ENCODE results near the gene RTP3.

DNA sequence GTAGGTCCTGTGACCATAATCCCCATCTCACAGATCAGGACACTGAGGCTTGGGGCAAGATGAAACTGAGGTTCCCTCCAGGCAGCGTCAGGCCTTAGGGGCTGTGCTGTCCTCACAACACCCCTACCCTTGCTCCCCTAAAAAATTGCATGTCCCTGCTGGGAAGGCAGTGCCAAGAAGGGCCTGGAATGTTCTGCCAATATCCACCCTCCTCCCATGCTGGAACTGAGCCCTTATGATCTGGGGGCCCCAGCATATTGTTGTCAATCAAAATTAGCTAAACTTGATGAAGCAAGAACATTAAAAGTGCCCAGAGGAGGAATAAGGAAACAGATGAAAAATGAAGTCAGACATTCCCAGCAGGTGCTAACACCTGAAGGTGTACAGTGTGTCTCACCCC lies 13.4 kb upstream of the RTP3 start:
- TF ChIP-seq EGR1 (IDR thresholded peaks at IDR 0.05), result no peak
- TF ChIP-seq TCF12 (IDR thresholded peaks at IDR 0.05; ENCODE audit: low read depth), result no peak
- no peak for TF ChIP-seq RAD21 (IDR thresholded peaks at IDR 0.05; ENCODE audit: low read depth)
- TF ChIP-seq TAF1 (IDR thresholded peaks at IDR 0.05; ENCODE audit: low read depth), result no peak
- TF ChIP-seq, protein P1, sequence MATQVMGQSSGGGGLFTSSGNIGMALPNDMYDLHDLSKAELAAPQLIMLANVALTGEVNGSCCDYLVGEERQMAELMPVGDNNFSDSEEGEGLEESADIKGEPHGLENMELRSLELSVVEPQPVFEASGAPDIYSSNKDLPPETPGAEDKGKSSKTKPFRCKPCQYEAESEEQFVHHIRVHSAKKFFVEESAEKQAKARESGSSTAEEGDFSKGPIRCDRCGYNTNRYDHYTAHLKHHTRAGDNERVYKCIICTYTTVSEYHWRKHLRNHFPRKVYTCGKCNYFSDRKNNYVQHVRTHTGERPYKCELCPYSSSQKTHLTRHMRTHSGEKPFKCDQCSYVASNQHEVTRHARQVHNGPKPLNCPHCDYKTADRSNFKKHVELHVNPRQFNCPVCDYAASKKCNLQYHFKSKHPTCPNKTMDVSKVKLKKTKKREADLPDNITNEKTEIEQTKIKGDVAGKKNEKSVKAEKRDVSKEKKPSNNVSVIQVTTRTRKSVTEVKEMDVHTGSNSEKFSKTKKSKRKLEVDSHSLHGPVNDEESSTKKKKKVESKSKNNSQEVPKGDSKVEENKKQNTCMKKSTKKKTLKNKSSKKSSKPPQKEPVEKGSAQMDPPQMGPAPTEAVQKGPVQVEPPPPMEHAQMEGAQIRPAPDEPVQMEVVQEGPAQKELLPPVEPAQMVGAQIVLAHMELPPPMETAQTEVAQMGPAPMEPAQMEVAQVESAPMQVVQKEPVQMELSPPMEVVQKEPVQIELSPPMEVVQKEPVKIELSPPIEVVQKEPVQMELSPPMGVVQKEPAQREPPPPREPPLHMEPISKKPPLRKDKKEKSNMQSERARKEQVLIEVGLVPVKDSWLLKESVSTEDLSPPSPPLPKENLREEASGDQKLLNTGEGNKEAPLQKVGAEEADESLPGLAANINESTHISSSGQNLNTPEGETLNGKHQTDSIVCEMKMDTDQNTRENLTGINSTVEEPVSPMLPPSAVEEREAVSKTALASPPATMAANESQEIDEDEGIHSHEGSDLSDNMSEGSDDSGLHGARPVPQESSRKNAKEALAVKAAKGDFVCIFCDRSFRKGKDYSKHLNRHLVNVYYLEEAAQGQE (IDR thresholded peaks at IDR 0.05; ENCODE audit: low read depth), result no peak
- TF ChIP-seq, protein P2, sequence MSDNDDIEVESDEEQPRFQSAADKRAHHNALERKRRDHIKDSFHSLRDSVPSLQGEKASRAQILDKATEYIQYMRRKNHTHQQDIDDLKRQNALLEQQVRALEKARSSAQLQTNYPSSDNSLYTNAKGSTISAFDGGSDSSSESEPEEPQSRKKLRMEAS (IDR thresholded peaks at IDR 0.05), result no peak
- TF ChIP-seq YY1 (IDR thresholded peaks at IDR 0.05; ENCODE audit: low read depth), result no peak
- no peak for TF ChIP-seq CEBPB (IDR thresholded peaks at IDR 0.05)
- TF ChIP-seq CREB1 (IDR thresholded peaks at IDR 0.05; ENCODE audit: low read depth), result no peak
- no peak for TF ChIP-seq ZBTB7A (IDR thresholded peaks at IDR 0.05; ENCODE audit: low read depth)
- no peak; the same call in 1 of the 2 replicates for TF ChIP-seq EP300 (IDR thresholded peaks at IDR 0.05; ENCODE audit: borderline replicate concordance)
- TF ChIP-seq, protein P3, sequence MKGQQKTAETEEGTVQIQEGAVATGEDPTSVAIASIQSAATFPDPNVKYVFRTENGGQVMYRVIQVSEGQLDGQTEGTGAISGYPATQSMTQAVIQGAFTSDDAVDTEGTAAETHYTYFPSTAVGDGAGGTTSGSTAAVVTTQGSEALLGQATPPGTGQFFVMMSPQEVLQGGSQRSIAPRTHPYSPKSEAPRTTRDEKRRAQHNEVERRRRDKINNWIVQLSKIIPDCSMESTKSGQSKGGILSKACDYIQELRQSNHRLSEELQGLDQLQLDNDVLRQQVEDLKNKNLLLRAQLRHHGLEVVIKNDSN (IDR thresholded peaks at IDR 0.05), result no peak
- peak; percentile 55; the same call in 1 of the 2 replicates for TF ChIP-seq TEAD4 (IDR thresholded peaks at IDR 0.05)
- TF ChIP-seq NFIC (IDR thresholded peaks at IDR 0.05), result peak; percentile 52
